ENCODE results near the gene PLEKHG7. TPM values are rescaled to one million over a fixed set of nuclear protein-coding genes. Genes with fewer than 3 reads are reported as not detected.

PLEKHG7 gene, protein sequence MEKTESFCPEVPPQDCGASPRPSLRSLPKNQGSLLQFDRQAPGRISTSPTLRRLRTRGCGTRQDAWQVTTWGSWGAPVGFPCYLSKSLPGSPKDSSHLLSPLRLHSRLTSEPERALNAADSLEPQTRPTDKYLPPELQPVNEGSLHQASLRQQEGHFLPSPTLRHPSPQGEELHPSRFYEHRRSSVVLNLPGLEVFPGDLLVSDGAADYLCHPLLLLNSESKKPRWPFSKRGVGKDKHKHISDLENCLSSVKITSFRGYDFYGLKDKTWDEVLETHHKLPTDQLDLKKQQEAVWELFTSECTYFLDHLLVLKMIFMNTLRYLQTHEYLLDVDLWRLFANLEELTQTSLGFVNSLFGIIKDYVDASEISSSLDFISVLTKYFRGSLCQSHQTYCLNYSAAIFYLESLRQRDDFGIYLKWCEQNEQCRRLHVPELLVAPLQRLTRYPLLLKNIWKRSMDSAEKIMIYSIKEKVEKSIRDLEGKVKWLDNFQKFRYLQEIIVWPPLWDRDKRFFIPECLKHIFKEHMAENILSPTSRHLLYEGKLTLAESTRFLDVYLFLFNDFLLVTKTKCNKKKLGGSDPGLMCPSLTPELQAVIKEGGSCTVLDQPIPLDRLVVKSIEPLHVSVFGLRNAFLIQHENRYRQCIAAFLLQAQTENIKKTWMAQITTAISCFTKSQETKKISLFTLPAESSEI
- total RNA-seq, result not detected in 2 replicates

DNA sequence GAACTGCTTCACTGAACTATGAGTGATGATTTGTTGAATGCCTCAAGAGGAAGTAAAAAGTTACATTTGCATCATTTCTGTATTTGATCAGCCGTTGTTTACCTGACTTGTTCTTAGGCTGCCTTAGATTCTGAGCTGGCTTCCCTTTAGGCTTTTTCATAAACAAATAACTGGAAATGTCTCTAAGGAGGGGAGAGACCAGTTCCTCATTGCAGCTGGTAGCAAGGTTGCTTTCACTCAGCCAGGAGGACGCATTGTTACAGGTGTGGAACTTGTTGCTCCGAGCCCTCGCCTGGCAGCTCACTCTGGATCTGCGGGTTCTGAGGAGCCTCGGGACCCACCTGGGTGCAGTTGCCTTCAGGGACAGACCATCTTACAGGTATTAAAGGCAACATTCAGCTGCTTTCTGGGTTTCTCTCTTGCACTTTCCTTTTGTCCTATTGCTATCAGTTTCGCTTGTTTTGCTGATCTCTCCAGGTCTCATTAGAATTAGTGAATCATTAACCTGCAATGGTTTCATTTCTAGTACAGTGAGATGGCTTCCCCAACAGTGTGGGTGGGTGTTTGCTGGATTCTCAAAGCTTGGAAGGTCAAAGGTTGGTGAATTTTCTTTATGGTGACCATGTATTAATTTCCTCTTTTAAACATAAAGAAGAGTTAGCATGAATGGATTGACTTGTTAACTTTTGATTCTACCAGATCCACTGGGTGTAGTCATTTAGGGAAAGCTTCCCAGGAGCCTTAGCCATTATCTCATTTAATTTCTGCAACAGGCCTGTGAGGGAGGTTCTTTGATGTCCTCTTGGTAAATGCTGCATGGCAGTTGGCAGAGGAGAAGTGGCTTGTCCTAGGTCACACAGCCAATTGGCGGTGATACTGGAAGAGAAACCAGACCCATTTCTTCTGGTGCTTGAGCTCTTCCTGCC lies at the start of gene PLEKHG7:
PLEKHG7 (plus strand) TSS at position 236 of the 926 bp plus-strand sequence. CDS start 3,643 bp downstream, outside the sequence.

Other genes starting within 250 kb of the PLEKHG7 start
- 7.5 and 9.2 TPM in 2 replicates for gene EEA1, start 226.3 kb downstream of the PLEKHG7 start, total RNA-seq

All from placental epithelial cell (primary cell).